ENCODE results near the gene RYR2. TPM values are rescaled to one million over a fixed set of nuclear protein-coding genes. Genes with fewer than 3 reads are reported as not detected.

RYR2 gene
- total and polyA plus RNA-seq, 3 donors from 2014 or later = 5.4 to 9.5 (median 9.1) TPM

DNA sequence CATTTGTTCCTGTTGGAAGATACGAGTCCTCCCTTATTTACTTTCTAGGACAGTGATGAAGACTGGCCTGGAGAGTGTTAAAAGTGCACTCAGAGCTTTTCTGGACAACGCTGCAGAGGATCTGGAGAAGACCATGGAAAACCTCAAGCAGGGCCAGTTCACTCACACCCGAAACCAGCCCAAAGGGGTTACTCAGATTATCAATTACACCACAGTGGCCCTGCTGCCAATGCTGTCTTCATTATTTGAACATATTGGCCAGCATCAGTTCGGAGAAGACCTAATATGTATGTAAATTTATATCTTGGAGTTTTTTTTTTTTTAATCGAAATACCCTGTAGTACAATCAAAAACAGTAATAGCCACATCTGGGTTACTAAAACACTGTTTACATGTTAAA lies 658.2 kb downstream of the RYR2 start:
- Histone ChIP-seq H3K36me3 (ENCODE audit: low read depth, missing control alignments) (no peaks in the 10 kb centered on the region), H3K4me3 (no peak overlapping the region), H3K27me3 (no peaks in the 10 kb centered on the region), H3K27ac (no peak overlapping the region), H3K9me3 (no peaks in the 10 kb centered on the region), H3K4me1 (no peaks in the 10 kb centered on the region)
- no peak for DNase-seq
- 86 to 89% methylated on average over 5 of the region's 5 CpGs for WGBS, 2 donors
- intact Hi-C loops (cut with DNase I; ENCODE audit: low total_unique reads) = no loop called here
- TF ChIP-seq, protein P1, sequence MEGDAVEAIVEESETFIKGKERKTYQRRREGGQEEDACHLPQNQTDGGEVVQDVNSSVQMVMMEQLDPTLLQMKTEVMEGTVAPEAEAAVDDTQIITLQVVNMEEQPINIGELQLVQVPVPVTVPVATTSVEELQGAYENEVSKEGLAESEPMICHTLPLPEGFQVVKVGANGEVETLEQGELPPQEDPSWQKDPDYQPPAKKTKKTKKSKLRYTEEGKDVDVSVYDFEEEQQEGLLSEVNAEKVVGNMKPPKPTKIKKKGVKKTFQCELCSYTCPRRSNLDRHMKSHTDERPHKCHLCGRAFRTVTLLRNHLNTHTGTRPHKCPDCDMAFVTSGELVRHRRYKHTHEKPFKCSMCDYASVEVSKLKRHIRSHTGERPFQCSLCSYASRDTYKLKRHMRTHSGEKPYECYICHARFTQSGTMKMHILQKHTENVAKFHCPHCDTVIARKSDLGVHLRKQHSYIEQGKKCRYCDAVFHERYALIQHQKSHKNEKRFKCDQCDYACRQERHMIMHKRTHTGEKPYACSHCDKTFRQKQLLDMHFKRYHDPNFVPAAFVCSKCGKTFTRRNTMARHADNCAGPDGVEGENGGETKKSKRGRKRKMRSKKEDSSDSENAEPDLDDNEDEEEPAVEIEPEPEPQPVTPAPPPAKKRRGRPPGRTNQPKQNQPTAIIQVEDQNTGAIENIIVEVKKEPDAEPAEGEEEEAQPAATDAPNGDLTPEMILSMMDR (IDR thresholded peaks at IDR 0.05) = no peak
- TF ChIP-seq POLR2A (IDR thresholded peaks at IDR 0.05) = no peak

DNA sequence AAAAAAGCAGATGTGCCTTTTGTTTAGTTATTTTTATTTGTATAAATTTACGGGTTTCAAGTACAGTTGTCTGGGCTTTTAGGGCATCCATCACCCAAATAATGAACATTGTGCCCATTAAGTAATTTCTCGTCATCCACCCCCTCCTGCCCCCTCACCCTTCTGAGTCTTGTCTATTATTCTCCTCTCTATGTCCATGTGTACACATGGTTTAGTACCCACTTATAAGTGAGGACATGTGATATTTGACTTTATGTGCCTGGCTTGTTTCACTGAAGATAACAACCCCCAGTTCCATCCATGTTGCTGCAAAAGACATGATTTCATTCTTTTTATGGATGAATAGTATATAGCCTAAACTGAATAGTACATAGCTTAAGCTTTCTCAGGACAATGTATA lies 659.5 kb downstream of the RYR2 start:
- WGBS, 2 donors = 85 to 92% methylated on average over 2 of the region's 2 CpGs
- intact Hi-C loops (cut with DNase I; ENCODE audit: low total_unique reads) = no loop called here
- TF ChIP-seq POLR2A (IDR thresholded peaks at IDR 0.05) = no peak
- TF ChIP-seq, protein P1 (IDR thresholded peaks at IDR 0.05) = no peak

DNA sequence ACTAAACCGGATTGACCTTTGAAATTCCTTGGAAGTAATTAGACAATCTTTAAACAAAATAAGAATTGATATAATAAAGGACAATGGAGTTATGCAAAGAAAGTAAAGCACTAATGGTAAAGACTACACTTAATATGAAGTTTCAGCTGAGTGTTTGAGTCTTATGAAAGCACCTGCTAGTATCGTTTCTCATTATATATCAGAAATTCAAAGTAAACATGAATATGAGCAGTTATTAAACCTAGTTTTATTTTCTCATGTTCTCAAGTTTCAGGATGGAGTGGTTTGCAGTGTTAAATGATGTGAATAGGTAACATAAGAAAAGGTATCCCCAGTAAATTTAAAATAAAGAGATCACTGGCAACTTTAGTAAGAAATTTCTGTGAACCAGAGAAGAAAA lies 660.2 kb downstream of the RYR2 start:
- Histone ChIP-seq H3K27me3 (no peaks in the 10 kb centered on the region), H3K4me3 (no peak overlapping the region), H3K36me3 (ENCODE audit: low read depth, missing control alignments) (no peaks in the 10 kb centered on the region), H3K4me1 (no peaks in the 10 kb centered on the region), H3K9me3 (no peaks in the 10 kb centered on the region), H3K27ac (no peak overlapping the region)
- WGBS, 2 donors = 88 to 91% methylated on average over 2 of the region's 2 CpGs
- intact Hi-C loops (cut with DNase I; ENCODE audit: low total_unique reads) = no loop called here
- no peak for DNase-seq
- TF ChIP-seq, protein P1 (IDR thresholded peaks at IDR 0.05) = no peak
- TF ChIP-seq POLR2A (IDR thresholded peaks at IDR 0.05) = no peak

More for the DNA sequence above, 659.5 kb downstream of the RYR2 start:
- DNase-seq = no peak
- H3K9me3 ChIP-seq = no peaks in the 10 kb centered on the region
- H3K4me1 ChIP-seq = no peaks in the 10 kb centered on the region
- H3K4me3 ChIP-seq = no peak overlapping the region
- no peaks in the 10 kb centered on the region for H3K36me3 ChIP-seq (ENCODE audit: low read depth, missing control alignments)
- H3K27me3 ChIP-seq = no peaks in the 10 kb centered on the region
- H3K27ac ChIP-seq = no peak overlapping the region

DNA sequence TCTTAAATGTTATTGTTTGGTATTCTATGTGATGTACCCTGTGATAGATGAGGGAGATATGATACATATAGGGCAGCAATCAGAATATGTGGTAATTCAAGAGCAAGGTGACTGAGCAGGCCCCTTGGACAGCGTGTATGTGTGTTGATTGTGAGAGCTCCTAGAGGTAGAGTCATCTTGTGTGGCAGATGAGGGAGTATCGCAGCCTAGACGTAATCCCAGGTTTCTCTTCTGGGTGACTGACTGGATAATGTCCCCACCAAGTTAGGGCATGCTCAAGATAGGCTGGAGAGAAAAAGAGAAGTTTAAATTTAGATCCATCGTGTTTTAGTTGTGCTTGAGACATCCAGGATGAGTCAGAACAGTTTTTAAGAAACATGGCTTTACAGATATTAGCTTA lies 663.5 kb downstream of the RYR2 start:
- H3K27me3 ChIP-seq = no peaks in the 10 kb centered on the region
- H3K27ac ChIP-seq = no peak overlapping the region
- no peak overlapping the region for H3K4me3 ChIP-seq
- H3K9me3 ChIP-seq = no peaks in the 10 kb centered on the region
- intact Hi-C loops (cut with DNase I; ENCODE audit: low total_unique reads) = no loop called here
- no peaks in the 10 kb centered on the region for H3K4me1 ChIP-seq
- H3K36me3 ChIP-seq (ENCODE audit: low read depth, missing control alignments) = no peaks in the 10 kb centered on the region
- 88 to 90% methylated on average over 4 of the region's 4 CpGs for WGBS, 2 donors
- DNase-seq = no peak
- TF ChIP-seq, protein P1 (IDR thresholded peaks at IDR 0.05) = no peak
- no peak for TF ChIP-seq POLR2A (IDR thresholded peaks at IDR 0.05)

DNA sequence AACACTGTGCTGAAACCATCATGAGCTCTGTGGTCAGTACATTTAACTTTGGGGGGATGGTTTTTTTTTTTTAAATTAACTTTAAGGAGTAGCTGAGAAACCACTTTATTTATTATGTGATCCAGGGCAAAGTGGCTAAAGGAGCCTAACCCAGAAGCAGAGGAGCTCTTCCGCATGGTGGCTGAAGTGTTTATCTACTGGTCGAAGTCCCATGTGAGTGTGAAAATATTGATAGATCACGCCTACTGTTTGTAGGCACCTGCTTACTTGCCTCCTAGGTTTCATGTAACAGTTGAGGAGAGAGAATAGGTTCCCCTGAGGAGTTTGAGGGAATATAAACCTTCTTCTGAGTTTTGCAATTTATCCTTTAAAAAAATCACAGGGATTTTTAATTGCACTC lies 667.4 kb downstream of the RYR2 start:
- no peak overlapping the region for H3K4me3 ChIP-seq

More for the DNA sequence above, 667.4 kb downstream of the RYR2 start:
- TF ChIP-seq, protein P1 (IDR thresholded peaks at IDR 0.05) = no peak
- TF ChIP-seq POLR2A (IDR thresholded peaks at IDR 0.05) = no peak
- no peaks in the 10 kb centered on the region for H3K27me3 ChIP-seq
- no peak overlapping the region for H3K27ac ChIP-seq
- DNase-seq = no peak
- intact Hi-C loops (cut with DNase I; ENCODE audit: low total_unique reads) = no loop called here
- 92 to 93% methylated on average over 3 of the region's 3 CpGs for WGBS, 2 donors
- no peaks in the 10 kb centered on the region for H3K9me3 ChIP-seq
- no peaks in the 10 kb centered on the region for H3K36me3 ChIP-seq (ENCODE audit: low read depth, missing control alignments)
- no peaks in the 10 kb centered on the region for H3K4me1 ChIP-seq
